Mammary epithelial cell (primary cell): ENCODE measurements around the gene KCNMA1.

Experiments
- EZH2 ChIP-seq: IDR thresholded peaks from 2 replicates; pipeline ENCODE4 v1.6.1; 2012; ENCODE audit warnings: low read length, inconsistent platforms, borderline replicate concordance
- TF ChIP-seq, protein P1 (sequence below), 2 donors: IDR thresholded peaks in 1 of 2; conservative IDR thresholded peaks in 1 of 2; 2 replicates each; pipeline ENCODE4 v1.5.1; 2011 to 2012; ENCODE audit warnings: inconsistent platforms in 2 of 2, low read length in 2 of 2, mild to moderate bottlenecking in 2 of 2, control low read depth in 1 of 2, low read depth in 1 of 2; ENCODE audit not compliant: insufficient read depth in 1 of 2; ENCODE audit errors: extremely low read depth in 1 of 2

DNA sequence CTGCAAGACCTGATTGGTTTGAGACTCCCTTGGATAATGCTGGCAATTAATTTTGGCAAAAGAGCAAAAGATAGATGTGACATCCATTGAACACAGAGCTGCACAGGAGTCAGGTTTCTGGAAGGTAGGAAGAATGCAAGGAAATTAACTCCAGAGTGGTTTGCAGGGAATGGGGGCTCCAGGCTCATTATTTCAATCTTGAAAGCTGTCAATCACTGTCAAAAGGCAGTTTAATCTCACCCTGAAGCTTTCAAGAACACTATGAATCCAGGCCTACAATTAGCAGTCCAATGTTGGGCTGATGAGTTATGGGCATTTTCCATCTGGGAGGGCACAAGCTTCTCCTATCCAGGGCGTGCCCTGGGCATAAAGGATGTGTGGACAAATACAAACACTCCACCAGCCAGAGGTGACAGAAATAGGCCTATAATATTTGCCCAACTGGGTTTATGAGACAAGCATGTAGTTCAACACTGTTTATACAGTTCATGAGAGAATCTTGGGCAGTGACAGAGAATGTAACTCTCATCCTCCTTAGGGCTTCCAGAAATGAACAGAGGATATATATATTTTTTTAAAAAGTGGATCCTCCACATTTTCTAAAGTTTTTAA, 80.5 kb downstream of the KCNMA1 start:
- TF ChIP-seq, protein P1, sequence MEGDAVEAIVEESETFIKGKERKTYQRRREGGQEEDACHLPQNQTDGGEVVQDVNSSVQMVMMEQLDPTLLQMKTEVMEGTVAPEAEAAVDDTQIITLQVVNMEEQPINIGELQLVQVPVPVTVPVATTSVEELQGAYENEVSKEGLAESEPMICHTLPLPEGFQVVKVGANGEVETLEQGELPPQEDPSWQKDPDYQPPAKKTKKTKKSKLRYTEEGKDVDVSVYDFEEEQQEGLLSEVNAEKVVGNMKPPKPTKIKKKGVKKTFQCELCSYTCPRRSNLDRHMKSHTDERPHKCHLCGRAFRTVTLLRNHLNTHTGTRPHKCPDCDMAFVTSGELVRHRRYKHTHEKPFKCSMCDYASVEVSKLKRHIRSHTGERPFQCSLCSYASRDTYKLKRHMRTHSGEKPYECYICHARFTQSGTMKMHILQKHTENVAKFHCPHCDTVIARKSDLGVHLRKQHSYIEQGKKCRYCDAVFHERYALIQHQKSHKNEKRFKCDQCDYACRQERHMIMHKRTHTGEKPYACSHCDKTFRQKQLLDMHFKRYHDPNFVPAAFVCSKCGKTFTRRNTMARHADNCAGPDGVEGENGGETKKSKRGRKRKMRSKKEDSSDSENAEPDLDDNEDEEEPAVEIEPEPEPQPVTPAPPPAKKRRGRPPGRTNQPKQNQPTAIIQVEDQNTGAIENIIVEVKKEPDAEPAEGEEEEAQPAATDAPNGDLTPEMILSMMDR (conservative IDR thresholded peaks at IDR 0.05 in 1 of 2, IDR thresholded peaks at IDR 0.05 in 1 of 2; ENCODE audit: extremely low read depth in 1 of 2, insufficient read depth in 1 of 2, low read depth in 1 of 2, low read length in 2 of 2): no peak
- TF ChIP-seq EZH2: no peak
